ENCODE measurements around the gene PRR14L. TPM values are rescaled to one million over a fixed set of nuclear protein-coding genes. Genes with fewer than 3 reads are reported as not detected.
"Not testable (repeated sequence)": the region's sequence is repeated elsewhere in the genome, so short reads cannot be mapped to it uniquely, and the experiment has no call there.

The PRR14L gene
- total RNA-seq, 1 experiment from 2014 or later = 138 TPM

GRCh38 chr22:31668849-31669248 lies 81.1 kb downstream of the PRR14L start:
- not testable (repeated sequence) for H4K8ac ChIP-seq (replicated peaks; ENCODE audit: insufficient read length, low read depth, low read length); H3K14ac ChIP-seq (ENCODE audit: insufficient read depth, low read length); H3K4me1 ChIP-seq (ENCODE audit: insufficient read depth, low read length); H4K5ac ChIP-seq (ENCODE audit: insufficient read length, low read depth, low read length); H2AFZ ChIP-seq (ENCODE audit: low read length); H3K9me3 ChIP-seq (ENCODE audit: control insufficient read depth, low read depth, low read length); H3K9ac ChIP-seq (ENCODE audit: extremely low read depth, insufficient read length, low read length); H2BK12ac ChIP-seq (ENCODE audit: insufficient read length, low read depth, low read length); H3T11ph ChIP-seq (ENCODE audit: low read length); H4K91ac ChIP-seq (ENCODE audit: insufficient read length, low read depth, low read length); H2BK20ac ChIP-seq (ENCODE audit: low read depth, low read length, poor library complexity, severe bottlenecking); H3K9me3 Mint-ChIP-seq; H3K4me2 ChIP-seq (ENCODE audit: insufficient read depth, insufficient read length, low read length); H3K27me3 ChIP-seq (ENCODE audit: insufficient read depth, low read length); H3K56ac ChIP-seq (ENCODE audit: insufficient read length, low read depth, low read length); H4K20me1 ChIP-seq (ENCODE audit: control insufficient read depth, insufficient read depth, insufficient read length); H2AK5ac ChIP-seq (ENCODE audit: insufficient read length, low read length); H3K23ac ChIP-seq (ENCODE audit: insufficient read length, low read depth, low read length); H2BK5ac ChIP-seq (ENCODE audit: insufficient read length, low read length); H3K23me2 ChIP-seq (ENCODE audit: insufficient read length, low read depth, low read length, poor library complexity, severe bottlenecking); H3K18ac ChIP-seq (ENCODE audit: insufficient read length, low read depth, low read length); H3K4me3 Mint-ChIP-seq; H3K4me1 Mint-ChIP-seq; H3K79me2 ChIP-seq (ENCODE audit: insufficient read depth, low read length); H3K27me3 Mint-ChIP-seq (ENCODE audit: low read depth); H2BK15ac ChIP-seq (ENCODE audit: low read depth, low read length); H3K79me1 ChIP-seq (ENCODE audit: insufficient read depth, low read depth, low read length, poor library complexity, severe bottlenecking); H3K36me3 Mint-ChIP-seq (ENCODE audit: insufficient read depth in 1 of 3, low read depth in 3 of 3); H3K27ac Mint-ChIP-seq; H2BK120ac ChIP-seq (ENCODE audit: low read depth, low read length, poor library complexity, severe bottlenecking); H3K4ac ChIP-seq (ENCODE audit: low read depth, low read length); DNase-seq; H3K27ac ChIP-seq (ENCODE audit: insufficient read length, low read depth, low read length)
- no CpG with 5 or more reads among the region's 4 CpGs for WGBS (ENCODE audit: extremely low coverage, insufficient read length, low lambda C conversion rate)
